ENCODE data around the gene ZIC2. TPM values are rescaled to one million over a fixed set of nuclear protein-coding genes. Genes with fewer than 3 reads are reported as not detected.

The ZIC2 gene
- total RNA-seq, 2 experiments from 2014 or later = not detected

GRCh38 chr13:99980201-99980823, 1.3 kb upstream of the ZIC2 start:
- Mint-ChIP-seq H3K4me3 (no peak overlapping the region), H3K4me1 (peaks cover 21% of the 10 kb centered on the region), H3K27me3 (peaks cover 69% of the 10 kb centered on the region), H3K36me3 (ENCODE audit: low read depth) (peaks cover 2% of the 10 kb centered on the region), H3K27ac (no peak overlapping the region), H3K9me3 (peaks cover 2% of the 10 kb centered on the region)
- ChIA-PET CTCF (interaction anchor here (0.5 to 1.5 kb wide), 2 partner anchors 12 to 56 kb away, joined by 3 to 4 read pairs; no protein-coding TSS in a partner anchor), POLR2A (no interaction called here)
- no peak for DNase-seq

DNA sequence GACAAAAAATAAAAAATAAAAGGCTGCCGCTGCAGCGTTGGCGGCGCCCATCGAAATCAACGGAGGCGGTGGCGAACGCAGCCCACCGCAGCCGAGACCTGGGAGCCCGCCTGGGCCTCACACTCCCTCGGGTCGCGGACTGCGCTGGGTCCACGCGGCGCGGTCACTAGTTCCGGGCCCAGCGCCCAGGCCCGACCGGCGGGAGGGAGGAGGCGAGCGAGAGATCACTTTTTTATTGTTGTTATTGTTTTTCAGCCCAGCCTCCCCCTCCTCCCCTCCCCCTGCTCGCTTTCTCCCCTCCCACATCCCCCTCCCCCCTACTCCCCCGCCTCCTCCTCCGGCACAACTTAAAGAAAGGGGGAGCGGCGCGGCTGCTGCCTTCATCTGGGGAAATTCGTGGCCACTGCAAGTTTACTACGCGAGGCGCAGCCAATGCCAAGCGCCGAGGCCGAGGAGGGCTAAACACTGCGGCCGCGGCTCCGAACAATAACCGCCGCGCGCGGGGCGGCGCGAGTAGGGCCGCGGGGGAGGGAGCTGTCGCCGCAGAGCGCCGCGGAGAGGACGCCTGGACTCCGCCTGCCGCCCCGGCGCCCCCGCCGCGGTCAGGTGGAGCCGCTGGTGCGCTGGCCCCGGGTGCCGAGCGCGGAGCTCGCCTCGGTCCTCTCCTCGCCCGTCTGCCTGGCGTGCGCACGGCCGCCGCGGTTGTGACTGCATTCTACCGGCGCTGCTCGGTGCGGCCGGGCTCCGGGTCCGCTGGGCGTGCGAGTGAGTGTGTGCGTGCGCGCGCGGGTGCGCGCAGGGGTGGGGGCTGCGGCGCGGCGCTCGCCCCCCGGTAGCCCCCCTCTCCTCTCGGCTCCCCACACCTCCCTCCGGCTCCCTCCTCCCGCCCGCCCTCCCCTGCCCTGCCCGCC, 505 bp upstream of the ZIC2 start:
- peak overlapping the region; percentile 43 for H3K4me3 Mint-ChIP-seq
- DNase-seq = no peak
- peaks cover 64% of the 10 kb centered on the region for H3K27me3 Mint-ChIP-seq
- no peak overlapping the region for H3K27ac Mint-ChIP-seq
- H3K4me1 Mint-ChIP-seq = peaks cover 24% of the 10 kb centered on the region
- ChIA-PET POLR2A (no interaction called here), CTCF (interaction anchor here (1.5 kb wide), 1 partner anchor 11 kb away, joined by 4 read pairs; no protein-coding TSS in a partner anchor)
- H3K9me3 Mint-ChIP-seq = peaks cover 1% of the 10 kb centered on the region
- peaks cover 4% of the 10 kb centered on the region for H3K36me3 Mint-ChIP-seq (ENCODE audit: low read depth)

DNA sequence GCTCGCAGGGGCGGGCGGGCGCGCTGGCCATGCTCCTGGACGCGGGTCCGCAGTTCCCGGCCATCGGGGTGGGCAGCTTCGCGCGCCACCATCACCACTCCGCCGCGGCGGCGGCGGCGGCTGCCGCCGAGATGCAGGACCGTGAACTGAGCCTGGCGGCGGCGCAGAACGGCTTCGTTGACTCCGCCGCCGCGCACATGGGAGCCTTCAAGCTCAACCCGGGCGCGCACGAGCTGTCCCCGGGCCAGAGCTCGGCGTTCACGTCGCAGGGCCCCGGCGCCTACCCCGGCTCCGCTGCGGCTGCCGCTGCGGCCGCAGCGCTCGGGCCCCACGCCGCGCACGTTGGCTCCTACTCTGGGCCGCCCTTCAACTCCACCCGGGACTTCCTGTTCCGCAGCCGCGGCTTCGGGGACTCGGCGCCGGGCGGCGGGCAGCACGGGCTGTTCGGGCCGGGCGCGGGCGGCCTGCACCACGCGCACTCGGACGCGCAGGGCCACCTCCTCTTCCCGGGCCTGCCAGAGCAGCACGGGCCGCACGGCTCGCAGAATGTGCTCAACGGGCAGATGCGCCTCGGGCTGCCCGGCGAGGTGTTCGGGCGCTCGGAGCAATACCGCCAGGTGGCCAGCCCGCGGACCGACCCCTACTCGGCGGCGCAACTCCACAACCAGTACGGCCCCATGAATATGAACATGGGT, 599 bp downstream of the ZIC2 start:
- H3K9me3 Mint-ChIP-seq = no peaks in the 10 kb centered on the region
- peak overlapping the region; percentile 62 for H3K27ac Mint-ChIP-seq
- no peak overlapping the region for H3K4me3 Mint-ChIP-seq
- H3K4me1 Mint-ChIP-seq = peaks cover 26% of the 10 kb centered on the region
- H3K36me3 Mint-ChIP-seq (ENCODE audit: low read depth) = peaks cover 6% of the 10 kb centered on the region
- ChIA-PET POLR2A (no interaction called here), CTCF (interaction anchor here (1.9 kb wide), 1 partner anchor 12 kb away, joined by 6 read pairs; no protein-coding TSS in a partner anchor)
- no peak for DNase-seq
- H3K27me3 Mint-ChIP-seq = peaks cover 63% of the 10 kb centered on the region

GRCh38 chr13:99982731-99983498, 1.3 kb downstream of the ZIC2 start:
- CTCF ChIA-PET = interaction anchor here (1.0 to 1.9 kb wide), 3 partner anchors 10 to 32 kb away, joined by 3 to 6 read pairs (median 3); no protein-coding TSS in a partner anchor
- Mint-ChIP-seq H3K9me3 (no peaks in the 10 kb centered on the region), H3K27ac (peak overlapping the region; percentile 77), H3K4me3 (peak overlapping the region; percentile 38), H3K27me3 (peaks cover 63% of the 10 kb centered on the region), H3K36me3 (ENCODE audit: low read depth) (peaks cover 6% of the 10 kb centered on the region), H3K4me1 (peaks cover 24% of the 10 kb centered on the region)
- DNase-seq = no peak
- POLR2A ChIA-PET = no interaction called here

DNA sequence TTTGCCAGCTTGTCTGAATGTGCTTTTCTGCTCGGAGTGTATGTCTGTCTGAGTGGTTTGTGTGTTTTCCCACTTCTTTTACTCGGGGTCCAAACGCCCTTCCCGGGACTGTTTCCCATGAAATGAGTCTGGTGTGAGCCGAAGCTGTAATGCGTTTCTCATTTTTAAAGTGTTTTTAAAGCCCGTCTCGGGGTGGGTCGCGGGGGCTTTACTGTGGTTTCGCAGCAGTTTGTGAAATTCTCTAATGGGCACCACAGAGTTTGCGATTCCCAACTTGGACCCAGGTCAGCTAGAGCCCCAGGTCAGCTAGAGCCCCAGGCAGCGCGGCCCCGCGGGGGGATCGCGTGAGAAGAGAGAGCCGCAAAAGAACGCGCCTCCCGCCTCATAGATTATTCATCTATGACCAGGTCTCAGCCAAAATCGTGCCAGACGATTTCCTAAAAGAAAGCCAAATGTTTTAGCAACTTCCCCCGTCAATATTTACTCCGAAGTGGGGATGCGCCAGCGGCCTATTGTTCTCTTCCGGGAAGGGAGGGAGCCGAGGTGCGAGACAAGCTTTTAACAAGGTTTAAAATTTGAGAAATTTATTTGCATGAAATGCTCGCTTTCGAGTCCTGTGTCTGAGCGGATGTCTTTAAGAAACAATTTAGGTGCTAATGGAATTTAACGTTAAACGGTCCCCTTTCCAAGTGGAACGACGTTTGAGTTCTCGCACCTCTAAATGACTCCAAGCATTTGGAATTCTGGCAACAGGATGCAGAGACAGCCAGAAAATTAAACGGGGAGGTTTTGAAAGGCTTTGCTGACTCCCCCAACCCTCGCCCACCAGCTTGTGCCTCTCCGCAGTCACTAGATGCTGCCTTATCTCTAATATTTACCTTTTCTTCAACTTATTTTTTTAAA, 2.2 kb downstream of the ZIC2 start:
- peak overlapping the region; percentile 77 for H3K27ac Mint-ChIP-seq
- no peak for DNase-seq

DNA sequence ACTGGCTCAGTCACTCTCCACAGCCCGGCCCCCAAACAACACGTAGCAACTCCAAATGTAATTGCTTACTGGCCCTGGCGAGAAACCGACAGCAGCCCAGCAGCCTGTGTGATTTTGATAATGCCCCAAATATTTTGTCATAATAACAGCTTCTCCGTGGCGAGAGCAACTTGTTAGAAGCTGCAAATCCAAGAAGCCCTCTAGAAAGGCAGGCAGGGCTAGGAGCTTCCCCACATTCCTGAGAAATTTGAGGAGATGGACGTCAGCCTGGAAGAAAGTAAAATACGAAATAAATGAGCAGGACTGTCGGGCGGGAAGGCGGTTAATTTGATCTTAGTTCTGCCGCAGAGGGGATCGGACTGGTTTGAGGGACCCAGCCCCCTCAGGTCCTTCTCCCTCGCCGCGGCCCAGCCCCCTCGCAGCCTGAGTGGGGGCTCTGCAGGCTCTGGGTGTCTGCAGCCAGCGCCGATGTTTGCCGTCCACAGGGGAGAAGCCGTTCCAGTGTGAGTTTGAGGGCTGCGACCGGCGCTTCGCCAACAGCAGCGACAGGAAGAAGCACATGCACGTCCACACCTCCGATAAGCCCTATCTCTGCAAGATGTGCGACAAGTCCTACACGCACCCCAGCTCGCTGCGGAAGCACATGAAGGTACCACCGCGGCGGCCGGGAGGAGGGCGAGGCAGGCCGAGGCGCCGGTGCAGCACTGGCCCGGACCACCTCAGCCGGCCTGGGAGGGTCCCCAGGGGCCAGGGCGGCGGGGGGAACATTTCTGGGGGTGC, 3.1 kb downstream of the ZIC2 start:
- Mint-ChIP-seq H3K36me3 (ENCODE audit: low read depth) (peaks cover 6% of the 10 kb centered on the region), H3K4me1 (peaks cover 22% of the 10 kb centered on the region), H3K9me3 (no peaks in the 10 kb centered on the region), H3K27ac (peak overlapping the region; percentile 77), H3K27me3 (peaks cover 64% of the 10 kb centered on the region), H3K4me3 (peak overlapping the region; percentile 30)
- CTCF ChIA-PET = interaction anchor here (0.6 to 2.3 kb wide), 2 partner anchors 14 to 421 kb away, joined by 3 to 11 read pairs; partner anchors contain the start of gene ZIC5
- no peak for DNase-seq
- POLR2A ChIA-PET = no interaction called here

More for the DNA sequence above, 2.2 kb downstream of the ZIC2 start:
- ChIA-PET CTCF (interaction anchor here (0.5 to 1.9 kb wide), 4 partner anchors 10 to 262 kb away, joined by 3 to 6 read pairs (median 3); no protein-coding TSS in a partner anchor), POLR2A (no interaction called here)
- Mint-ChIP-seq H3K4me1 (peaks cover 18% of the 10 kb centered on the region), H3K4me3 (peak overlapping the region; percentile 30), H3K36me3 (ENCODE audit: low read depth) (peaks cover 6% of the 10 kb centered on the region), H3K9me3 (no peaks in the 10 kb centered on the region), H3K27me3 (peaks cover 62% of the 10 kb centered on the region)

DNA sequence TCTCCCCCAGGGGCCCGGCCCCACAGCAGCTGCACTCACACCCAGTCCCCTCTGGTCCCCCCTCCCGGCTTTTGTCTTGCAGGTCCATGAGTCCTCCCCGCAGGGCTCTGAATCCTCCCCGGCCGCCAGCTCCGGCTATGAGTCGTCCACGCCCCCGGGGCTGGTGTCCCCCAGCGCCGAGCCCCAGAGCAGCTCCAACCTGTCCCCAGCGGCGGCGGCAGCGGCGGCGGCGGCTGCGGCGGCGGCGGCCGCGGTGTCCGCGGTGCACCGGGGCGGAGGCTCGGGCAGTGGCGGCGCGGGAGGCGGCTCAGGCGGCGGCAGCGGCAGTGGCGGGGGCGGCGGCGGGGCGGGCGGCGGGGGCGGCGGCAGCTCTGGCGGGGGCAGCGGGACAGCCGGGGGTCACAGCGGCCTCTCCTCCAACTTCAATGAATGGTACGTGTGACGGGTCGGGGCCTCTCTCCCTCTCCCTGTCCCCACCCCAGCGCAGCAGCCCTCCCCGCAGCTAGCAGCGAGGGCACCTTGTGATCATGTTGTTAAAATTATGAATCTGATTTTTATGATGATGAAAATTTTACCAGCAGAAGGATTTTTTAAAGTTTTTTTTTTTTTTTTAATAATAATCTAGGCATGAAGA, 3.8 kb downstream of the ZIC2 start:
- peaks cover 6% of the 10 kb centered on the region for H3K36me3 Mint-ChIP-seq (ENCODE audit: low read depth)
- CTCF ChIA-PET = interaction anchor here (0.6 to 2.3 kb wide), 2 partner anchors 15 to 420 kb away, joined by 3 to 11 read pairs; partner anchors contain the start of gene ZIC5
- H3K4me1 Mint-ChIP-seq = peaks cover 29% of the 10 kb centered on the region
- H3K4me3 Mint-ChIP-seq = no peak overlapping the region
- H3K9me3 Mint-ChIP-seq = no peaks in the 10 kb centered on the region
- no peak for DNase-seq
- peaks cover 67% of the 10 kb centered on the region for H3K27me3 Mint-ChIP-seq
- H3K27ac Mint-ChIP-seq = no peak overlapping the region
- POLR2A ChIA-PET = no interaction called here

DNA sequence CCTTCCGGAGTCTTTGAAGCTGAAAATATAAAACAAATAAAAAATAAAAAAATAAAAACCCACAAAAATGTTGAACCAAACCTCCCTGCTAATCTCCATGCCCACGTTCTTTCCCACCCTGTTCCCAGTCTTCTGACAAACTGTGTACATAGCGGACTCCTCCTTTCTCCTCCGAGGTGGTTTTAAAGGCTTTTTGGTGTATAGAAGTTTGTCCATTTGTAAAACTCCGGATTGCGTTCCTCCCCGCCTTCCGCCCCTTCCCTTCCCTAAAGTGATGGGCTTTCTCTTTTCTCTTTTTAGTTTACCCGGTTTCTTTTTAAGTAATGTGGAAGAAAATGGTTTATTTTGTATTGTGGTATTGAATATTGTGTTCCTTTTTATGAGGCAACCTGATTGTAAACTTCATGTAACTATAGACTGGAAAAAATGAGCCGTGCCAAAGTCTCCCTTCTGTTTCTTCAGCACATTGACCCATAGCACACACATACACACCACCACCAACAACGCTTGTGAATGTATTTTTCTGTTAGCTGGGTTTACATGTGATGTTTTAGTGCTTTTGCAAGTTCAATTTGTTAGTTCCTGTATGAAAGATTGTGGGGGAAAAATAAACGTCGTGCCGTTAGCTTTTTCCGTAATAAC, 4.4 kb downstream of the ZIC2 start:
- ChIA-PET CTCF (interaction anchor here (2.3 kb wide), 1 partner anchor 16 kb away, joined by 11 read pairs; the partner anchor contains the start of gene ZIC5), POLR2A (no interaction called here)
- Mint-ChIP-seq H3K27me3 (peaks cover 72% of the 10 kb centered on the region), H3K4me3 (peak overlapping the region; percentile 39), H3K36me3 (ENCODE audit: low read depth) (peaks cover 6% of the 10 kb centered on the region), H3K9me3 (no peaks in the 10 kb centered on the region), H3K27ac (peak overlapping the region; percentile 74), H3K4me1 (peaks cover 32% of the 10 kb centered on the region)
- no peak for DNase-seq

DNA sequence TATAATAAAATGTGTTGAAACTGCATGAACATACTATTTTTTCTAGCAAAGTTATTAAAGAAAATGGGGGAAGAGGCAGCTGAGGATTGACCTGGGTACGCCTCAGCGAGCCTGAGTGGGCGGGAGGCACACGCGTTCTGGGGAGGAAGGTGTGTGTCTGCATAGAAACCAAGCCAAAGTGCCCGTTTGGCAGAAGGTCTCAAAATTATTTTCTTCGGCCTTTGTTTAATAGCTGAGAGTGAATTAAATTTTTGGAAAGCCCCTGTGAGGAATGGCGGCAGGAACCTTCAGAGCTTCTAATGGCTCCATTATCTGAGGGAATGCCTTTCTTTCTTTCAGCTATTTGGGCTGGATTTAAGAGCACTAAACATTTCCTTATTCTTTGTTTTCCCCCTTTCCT, 5.2 kb downstream of the ZIC2 start:
- DNase-seq = no peak
- H3K36me3 Mint-ChIP-seq (ENCODE audit: low read depth) = peaks cover 6% of the 10 kb centered on the region
- H3K4me1 Mint-ChIP-seq = peaks cover 32% of the 10 kb centered on the region
- no peak overlapping the region for H3K27ac Mint-ChIP-seq
- H3K27me3 Mint-ChIP-seq = peaks cover 78% of the 10 kb centered on the region
- POLR2A ChIA-PET = no interaction called here
- H3K4me3 Mint-ChIP-seq = no peak overlapping the region
- H3K9me3 Mint-ChIP-seq = no peaks in the 10 kb centered on the region
- CTCF ChIA-PET = interaction anchor here (0.8 to 2.3 kb wide), 2 partner anchors 16 to 36 kb away, joined by 3 to 11 read pairs; partner anchors contain the start of gene ZIC5
